GM18498 (cell line): ENCODE measurements around the gene LRRC73.
"Not testable (repeated sequence)": the region's sequence is repeated elsewhere in the genome, so short reads cannot be mapped to it uniquely, and the experiment has no call there.

ENCODE experiments used
- ATAC-seq: cut with Tn5 transposase; IDR thresholded peaks from one replicate; pipeline ENCODE4 v1.9.1; 2021; ENCODE audit warnings: mild to moderate bottlenecking, moderate library complexity; ENCODE audit not compliant: unreplicated experiment

Gene LRRC73

DNA sequence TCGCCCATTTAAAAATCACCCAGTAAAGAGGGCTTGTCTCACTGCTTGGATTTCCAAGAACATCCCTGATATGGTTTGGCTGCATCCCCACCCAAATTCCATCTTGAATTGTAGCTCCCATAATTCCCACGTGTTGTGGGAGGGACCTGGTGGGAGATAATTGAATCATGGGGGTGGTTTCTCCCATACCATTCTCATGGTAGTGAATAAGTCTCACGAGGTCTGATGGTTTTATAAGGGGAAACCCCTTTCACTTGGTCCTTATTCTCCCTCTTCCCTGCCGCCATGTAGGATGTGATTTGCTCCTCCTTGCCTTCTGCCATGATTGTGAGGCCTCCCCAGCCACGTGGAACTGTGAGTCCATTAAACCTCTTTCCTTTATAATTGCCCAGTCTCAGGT, 42.9 kb downstream of the LRRC73 start:
- not testable (repeated sequence) for ATAC-seq

DNA sequence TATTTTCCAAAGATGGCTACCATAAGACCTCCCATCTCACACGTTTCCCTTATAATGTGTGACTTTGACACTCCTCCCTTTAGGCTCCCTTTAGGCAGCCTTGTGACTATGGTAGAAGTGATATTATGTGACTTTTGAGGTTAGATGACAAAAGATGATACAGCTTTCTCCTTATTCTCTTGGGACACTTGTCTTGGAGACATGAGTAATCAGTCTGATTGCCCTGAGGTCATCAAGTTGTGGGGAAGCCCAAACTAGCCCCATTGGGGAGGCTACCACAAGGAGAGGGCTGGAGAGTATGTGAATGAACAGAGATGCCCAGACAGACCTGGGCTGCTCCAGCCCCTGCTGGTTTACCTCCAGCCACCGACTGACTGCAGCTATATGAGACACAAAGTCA, 44.2 kb downstream of the LRRC73 start:
- no peak for ATAC-seq

- ATAC-seq = no peak
Measured at GRCh38 chr6:43464337-43464736, 45.8 kb downstream of the LRRC73 start.

DNA sequence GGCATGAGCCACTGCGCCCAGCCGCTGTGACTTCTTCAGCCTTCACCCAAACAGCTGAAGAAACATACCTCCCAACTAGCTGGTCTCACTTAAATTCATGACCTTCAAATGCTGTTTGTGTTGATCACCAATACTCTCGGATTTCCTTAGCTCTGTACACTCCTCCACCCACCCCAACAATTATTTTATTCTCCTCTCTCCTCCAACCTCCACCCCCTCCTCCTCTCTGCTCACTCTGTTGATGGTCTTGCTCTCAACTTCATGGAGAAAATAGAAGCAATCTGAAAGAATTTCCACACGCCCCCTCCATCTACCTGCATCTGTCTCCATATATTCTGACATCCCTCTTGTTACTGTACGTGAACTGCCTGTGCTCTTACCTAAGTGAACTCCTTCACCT, 48.2 kb downstream of the LRRC73 start:
- ATAC-seq = no peak

DNA sequence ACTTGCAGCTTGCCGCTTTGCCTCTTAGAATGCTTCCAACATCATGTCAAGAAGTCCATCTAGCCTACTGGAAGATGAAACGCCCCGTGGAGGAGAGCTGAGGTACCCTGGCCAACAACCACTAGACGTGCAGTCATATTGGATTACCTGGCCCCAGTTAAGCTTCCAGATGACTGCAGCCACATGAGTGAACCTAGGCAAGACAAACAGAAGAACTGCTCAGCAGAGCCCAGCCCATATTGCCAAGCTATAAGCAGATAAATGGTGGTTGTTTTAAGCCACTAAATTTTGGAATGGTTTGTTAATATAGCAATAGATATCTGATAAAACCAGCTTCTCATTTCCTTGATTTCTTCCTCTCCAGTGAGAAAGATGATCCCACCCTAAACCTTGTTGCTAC, 50.1 kb downstream of the LRRC73 start:
- ATAC-seq = no peak

GRCh38 chr6:43459535-43459934, 50.6 kb downstream of the LRRC73 start:
- ATAC-seq = no peak

GRCh38 chr6:43458154-43458553, 52.0 kb downstream of the LRRC73 start:
- not testable (repeated sequence) for ATAC-seq

DNA sequence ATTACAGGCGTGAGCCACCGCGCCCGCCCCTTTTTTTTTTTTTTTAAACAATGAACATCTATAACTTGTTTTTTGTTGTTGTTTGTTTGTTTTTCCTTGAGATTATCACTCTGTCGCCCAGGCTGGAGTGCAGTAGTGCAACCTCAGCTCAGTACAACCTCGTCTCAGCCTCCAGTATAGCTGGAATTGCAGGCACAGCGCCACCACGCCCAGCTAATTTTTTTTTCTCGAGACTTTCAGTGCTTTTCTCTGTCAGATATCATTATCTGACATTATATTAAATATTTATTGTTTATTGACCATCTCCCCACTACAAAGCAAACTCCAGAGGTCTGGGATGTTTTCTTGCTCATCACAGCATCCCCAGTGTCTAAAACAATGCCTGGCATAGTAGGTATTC, 52.5 kb downstream of the LRRC73 start:
- ATAC-seq = no peak
